Adipose tissue (tissue), 3 donors: Measurements from ENCODE around the gene NDRG3. TPM values are rescaled to one million over a fixed set of nuclear protein-coding genes. Genes with fewer than 3 reads are reported as not detected.
"Not testable (repeated sequence)": the region's sequence is repeated elsewhere in the genome, so short reads cannot be mapped to it uniquely, and the experiment has no call there.

Experiments used
- H3K27ac ChIP-seq: one replicate; pipeline ENCODE4 v1.5.1; 2013; ENCODE audit warnings: low read depth, low read length
- WGBS, 3 donors: extraction: QIAGEN DNeasy Blood & Tissue Kit; methylation state at CpG; one replicate each; pipeline ENCODE4 v1.1.7; 2013; 5-methylcytosine and 5-hydroxymethylcytosine counted together
- polyA plus RNA-seq, 3 donors: library from polyadenylated mRNA; stranded (reverse); fragments of 200-250 nt; gene quantifications; one replicate each; pipeline ENCODE4 v1.2.3, GENCODE V29; 2013
- donor health status: healthy with polysubstance abuse.
- donor health status: Bipolar disorder and iron deficiency.
- donor health status: healthy.

NDRG3 gene
- polyA plus RNA-seq, 3 donors, result 8.4 to 24.4 (median 9.0) TPM

DNA sequence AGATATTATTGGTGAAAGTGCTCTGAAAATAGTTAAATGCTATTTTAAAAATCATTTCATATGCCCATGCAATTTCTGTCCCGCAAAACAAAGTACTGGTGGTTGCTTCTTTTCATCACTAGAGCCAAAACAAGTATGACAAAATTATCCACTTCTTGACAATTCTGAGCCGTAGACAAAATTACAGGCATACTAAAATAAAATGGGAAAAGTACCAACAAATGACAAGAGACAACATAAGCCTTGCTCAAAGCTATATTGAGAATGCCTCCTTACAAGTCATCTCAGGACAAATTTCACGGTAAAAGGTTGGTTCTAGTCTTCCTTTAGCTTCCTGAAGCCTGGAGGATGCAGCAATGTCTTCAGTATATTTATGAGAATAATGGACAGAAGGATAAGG lies 28.9 kb downstream of the NDRG3 start:
- 85 to 93% (median 91%) methylated on average over 3 of the region's 3 CpGs for WGBS, 3 donors
- no peak overlapping the region for H3K27ac ChIP-seq

DNA sequence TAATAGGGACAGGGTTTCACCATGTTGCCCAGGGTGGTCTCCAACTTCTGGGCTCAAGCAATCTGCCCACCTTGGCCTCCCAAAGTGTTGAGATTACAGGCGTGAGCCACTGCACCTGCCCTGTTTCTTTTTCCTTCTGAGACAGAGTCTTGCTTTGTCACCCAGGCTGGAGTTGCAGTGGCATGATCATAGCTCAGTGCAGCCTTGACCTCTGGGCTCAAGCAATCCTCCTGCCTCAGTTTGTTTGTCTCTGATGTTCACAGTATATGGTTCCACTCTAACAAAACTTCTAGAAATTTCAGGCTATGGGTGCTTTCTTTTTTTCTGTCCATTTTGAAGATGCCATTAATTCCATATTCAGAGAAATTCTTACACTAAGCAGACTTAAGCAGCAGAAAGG lies 33.1 kb downstream of the NDRG3 start:
- WGBS, 3 donors, result 93 to 97% (median 95%) methylated on average over 1 of the region's 1 CpG
- no peak overlapping the region for H3K27ac ChIP-seq

DNA sequence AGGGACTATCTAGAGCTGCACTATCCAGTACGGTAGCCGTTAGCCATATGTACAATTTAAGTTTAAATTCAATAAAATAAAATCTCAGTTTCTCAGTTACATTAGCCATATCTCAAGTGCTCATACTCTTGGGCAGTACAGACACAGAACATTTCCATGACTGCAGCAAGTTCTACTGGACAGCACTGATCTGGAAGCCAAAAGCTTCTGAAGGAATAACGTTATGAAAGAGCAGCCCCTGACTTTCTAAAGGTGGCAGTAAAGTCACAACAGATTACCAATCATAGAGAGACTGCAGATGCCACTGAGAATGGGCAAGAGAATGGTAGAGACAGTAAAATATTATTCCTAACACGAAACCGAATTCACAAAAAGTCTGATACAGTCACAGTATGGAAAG lies 36.8 kb downstream of the NDRG3 start:
- no peak overlapping the region for H3K27ac ChIP-seq
- WGBS, 3 donors, result 84 to 88% (median 85%) methylated on average over 5 of the region's 5 CpGs

DNA sequence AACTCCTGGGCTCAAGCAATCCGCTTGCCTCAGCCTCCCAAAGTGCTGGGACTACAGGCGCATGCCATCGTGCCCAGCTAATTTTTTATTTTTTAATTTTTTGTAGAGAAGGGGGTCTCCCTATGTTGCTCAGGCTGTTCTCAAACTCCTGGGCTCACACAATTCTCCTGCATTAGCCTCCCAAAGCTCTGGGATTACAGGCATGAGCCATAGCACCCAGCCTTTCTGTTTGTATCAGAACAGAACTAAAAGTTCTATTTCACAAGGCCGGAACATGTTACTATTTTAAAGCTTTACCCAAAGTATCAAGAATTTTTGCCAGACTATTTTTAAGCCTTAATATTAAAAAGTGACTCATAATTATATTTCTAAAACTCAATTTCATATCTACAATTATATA lies 42.4 kb downstream of the NDRG3 start:
- WGBS, 3 donors, result 94 to 99% (median 95%) methylated on average over 4 of the region's 4 CpGs
- H3K27ac ChIP-seq, result no peak overlapping the region

DNA sequence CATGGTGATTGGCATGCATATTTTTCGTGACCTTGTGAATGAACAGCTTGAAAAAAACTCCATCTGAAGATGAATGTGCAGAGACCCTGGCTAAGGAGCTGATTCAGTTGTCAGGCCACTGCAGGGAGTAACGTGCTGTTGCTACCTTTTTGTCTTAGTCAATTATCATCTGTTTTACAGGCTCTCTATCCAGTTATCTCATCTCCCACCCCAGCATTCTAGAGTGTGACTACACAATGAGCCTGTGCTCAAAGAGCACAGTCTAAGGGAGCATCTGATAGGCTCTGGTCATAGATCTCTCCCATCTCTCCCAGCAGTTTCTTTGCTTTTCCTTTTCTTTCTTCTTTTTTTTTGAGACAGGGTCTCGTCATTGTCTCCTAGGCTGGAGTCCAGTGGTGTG lies 45.5 kb downstream of the NDRG3 start:
- H3K27ac ChIP-seq, result no peak overlapping the region
- 82 to 89% (median 84%) methylated on average over 3 of the region's 3 CpGs for WGBS, 3 donors

DNA sequence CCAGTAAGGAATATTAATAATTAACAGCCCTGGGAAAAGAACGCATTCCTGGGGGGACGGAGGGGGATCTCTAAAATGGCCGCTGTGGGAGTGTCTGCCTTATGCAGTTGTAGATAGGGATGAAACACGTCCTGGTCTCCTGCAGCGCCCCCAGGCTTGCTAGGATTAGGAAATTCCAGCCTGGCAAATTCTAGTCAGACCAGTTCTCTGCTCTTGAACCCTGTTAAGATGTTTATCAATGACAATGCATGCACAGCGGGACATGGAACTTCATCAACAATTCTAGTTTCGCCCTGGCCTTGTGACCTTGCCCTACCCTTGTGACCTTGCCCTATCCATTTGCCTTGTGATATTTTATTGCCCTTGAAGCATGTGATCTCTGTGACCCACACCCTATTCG lies 50.4 kb downstream of the NDRG3 start:
- 86 to 97% (median 95%) methylated on average over 8 of the region's 8 CpGs for WGBS, 3 donors
- not testable (repeated sequence) for H3K27ac ChIP-seq

DNA sequence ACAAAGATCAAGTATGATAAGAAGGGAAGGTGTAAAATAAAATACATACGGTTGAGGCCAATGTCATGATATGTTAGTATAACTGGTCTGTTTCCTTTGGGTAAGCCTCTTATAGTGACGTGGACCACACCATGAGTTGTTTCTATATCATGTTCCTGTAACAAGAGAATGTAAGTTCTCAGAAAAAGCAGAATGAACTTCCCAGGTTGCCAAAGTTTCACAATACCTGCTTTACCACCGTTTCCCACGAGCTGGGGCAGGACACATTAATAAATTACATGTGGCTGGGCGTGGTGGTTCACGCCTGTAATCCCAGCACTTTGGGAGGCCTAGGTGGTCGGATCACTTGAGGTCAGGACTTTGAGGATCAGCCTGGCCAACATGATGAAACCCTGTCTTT lies 57.3 kb downstream of the NDRG3 start:
- no peak overlapping the region for H3K27ac ChIP-seq
- WGBS, 3 donors, result 70 to 77% (median 74%) methylated on average over 7 of the region's 7 CpGs

DNA sequence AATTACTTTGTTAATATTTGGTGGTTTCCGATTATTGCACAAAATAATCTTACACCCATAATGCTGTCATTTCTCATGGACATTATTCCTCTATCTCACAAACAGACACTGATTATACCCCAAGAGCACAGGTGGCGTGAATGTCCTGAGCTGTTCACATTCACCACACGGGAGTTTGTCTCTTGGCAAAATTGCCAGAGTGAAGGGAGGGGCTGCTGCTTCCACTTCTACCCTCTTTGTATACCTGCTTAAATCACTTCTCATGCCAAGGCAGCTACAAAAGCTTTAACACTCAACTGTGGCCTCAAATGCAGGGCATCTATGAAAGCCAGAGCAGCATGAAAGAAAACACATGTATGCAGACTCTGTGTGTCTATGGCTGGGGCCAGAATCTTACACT lies 58.0 kb downstream of the NDRG3 start:
- 79 to 87% (median 86%) methylated on average over 3 of the region's 3 CpGs for WGBS, 3 donors
- no peak overlapping the region for H3K27ac ChIP-seq

DNA sequence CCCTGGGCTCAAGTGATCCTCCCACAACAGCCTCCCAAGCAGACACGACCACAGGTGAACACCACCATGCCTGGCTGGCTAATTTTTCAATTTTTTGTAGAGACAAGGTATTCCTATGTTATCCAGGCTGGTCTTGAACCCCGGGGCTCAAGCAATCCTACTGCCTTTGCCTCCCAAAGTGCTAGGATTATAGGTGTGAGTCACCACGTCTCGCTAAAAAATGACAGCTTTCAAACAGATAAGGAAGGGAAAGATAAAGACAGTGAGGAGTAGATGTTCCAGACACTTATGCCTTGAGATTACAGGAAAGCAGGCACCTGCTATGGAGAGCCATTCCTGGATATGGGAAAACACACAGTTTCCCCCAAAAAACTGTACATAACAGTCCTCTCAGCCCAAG lies 58.9 kb downstream of the NDRG3 start:
- H3K27ac ChIP-seq, result no peak overlapping the region
- WGBS, 3 donors, result 82 to 90% (median 85%) methylated on average over 4 of the region's 4 CpGs

DNA sequence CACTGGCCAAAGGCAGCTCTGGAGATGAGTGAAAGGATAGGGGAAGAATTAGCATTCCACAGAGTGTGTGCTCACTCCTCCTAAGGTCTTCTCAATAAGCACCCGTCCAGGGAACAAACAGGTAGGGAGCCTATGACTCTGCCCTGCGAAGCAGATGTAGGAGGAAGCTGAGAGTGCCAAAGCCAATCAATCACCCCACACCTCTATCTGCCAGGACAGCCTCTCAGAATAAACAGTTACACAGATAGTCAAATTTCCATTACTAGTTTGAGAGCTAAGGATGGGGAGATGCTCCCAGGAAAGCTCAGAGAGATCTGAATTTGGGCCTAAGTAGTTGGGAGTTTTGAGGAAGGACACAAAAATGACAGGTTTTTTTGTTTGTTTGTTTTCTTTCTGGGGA lies 59.4 kb downstream of the NDRG3 start:
- H3K27ac ChIP-seq, result no peak overlapping the region

DNA sequence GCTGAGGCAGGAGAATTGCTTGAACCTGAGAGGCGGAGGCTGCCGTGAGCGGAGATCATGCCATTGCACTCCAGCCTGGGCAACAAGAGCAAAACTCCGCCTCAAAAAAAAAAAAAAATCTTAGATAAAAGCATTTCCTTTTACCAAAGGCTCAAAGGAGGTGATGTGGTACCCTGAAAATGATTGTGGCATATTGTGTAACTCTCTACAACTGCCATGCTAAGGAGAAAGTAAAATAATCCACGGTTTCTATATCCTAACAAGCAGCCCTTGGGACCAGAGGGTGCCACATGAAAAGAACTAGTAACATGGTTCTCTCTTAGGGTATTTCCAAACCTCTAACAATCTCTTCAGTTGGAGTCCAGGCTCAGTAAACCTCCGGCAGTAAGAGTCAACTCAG lies 61.1 kb downstream of the NDRG3 start:
- 84 to 86% (median 86%) methylated on average over 6 of the region's 6 CpGs for WGBS, 3 donors
- no peak overlapping the region for H3K27ac ChIP-seq

More for the DNA sequence above, 59.4 kb downstream of the NDRG3 start:
- 79 to 93% (median 83%) methylated on average over 2 of the region's 2 CpGs for WGBS, 3 donors

DNA sequence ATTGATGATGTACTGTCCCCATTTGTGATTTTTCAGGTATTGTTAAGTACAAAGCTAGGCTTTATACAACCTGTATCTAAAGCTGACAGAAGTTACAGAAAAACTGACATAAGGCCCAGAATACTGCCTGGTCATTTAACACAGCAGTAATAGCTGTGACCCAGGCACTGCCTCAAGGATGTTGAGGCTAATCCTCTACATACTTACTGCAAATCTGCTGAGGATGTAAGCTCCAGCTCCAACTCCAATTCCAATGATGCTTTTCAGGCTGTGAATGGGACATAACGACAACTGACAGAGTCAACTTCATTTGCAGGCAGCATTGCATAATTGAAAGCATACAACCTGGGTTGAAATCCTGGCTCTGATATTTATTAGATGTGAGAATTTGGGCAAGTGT lies 63.6 kb downstream of the NDRG3 start:
- WGBS, 3 donors, result 85 to 93% (median 88%) methylated on average over 1 of the region's 1 CpG
- H3K27ac ChIP-seq, result no peak overlapping the region

DNA sequence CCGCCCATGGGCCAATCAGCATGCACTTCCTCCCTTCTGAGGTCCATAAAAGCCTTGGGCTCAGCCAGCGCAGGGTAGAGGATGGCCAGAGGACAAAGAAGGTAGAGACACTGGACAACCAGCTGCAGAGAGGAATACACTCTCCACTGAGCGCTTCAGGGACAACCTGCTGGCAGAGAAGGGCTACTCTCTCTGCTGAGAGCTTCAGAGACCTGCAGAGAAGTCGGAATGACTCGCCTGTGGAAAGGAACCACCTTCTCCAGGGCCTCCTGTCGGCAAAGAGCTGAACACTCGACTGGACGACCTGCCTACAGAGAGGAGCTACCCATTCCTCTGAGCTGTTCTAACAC lies 68.5 kb downstream of the NDRG3 start:
- no peak overlapping the region for H3K27ac ChIP-seq

DNA sequence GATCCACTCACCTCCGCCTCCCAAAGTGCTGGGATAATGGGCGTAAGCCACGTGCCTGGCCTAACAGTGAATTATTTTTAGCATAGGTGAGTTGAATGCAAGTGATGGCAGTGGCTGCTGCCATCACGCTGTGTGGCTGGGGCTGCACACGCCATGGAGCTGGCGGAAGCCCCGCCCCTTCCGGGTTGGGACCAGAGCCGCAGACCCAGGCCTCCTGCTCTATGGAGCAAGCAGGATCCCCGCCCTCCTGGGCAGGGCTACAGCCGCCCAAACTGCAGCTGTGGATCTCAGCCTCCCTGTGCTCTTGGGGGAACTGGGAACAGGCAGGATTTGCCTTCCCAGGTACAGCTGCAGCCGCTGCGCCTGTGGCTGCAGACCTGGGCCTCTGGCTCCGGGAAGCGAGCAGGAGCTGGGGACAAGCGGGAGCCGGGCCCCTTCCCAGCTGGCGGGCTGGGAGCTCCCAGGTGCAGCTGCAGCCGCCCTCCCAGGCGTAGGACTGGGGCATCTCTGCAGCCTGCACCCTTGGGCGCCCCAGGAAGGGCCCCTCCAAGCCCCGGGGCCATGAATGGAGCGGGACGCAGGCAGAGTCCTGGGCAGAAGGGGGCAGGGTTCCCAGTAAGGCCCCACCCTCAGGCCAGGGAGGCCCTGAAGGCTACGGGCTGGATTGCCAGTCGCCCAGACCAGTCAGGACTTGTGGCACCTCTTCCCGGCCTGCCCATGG lies 69.0 kb downstream of the NDRG3 start:
- 96 to 98% (median 97%) methylated on average over 19 to 27 of the region's 27 CpGs for WGBS, 3 donors
- H3K27ac ChIP-seq, result no peak overlapping the region

More for the DNA sequence above, 68.5 kb downstream of the NDRG3 start:
- WGBS, 3 donors, result 96 to 97% (median 97%) methylated on average over 8 of the region's 8 CpGs

DNA sequence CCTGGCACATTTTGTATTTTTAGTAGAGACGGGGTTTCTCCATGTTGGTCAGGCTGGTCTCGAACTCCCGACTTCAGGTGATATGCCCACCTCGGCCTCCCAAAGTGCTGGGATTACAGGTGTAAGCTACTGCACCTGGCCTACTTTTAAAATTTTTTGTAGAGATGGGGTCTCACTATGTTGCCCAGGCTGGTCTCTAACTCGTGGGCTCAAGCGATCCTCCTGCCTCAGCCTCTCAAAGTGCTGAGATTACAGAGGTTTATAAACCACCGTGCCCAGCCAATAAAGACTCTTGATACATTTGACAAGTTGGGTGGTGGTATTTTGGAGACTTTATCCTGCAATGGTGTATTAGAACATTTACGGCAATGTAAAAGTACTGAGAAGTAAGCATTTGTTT lies 70.3 kb downstream of the NDRG3 start:
- H3K27ac ChIP-seq, result not testable (repeated sequence)
- WGBS, 3 donors, result 92 to 99% (median 95%) methylated on average over 8 of the region's 8 CpGs

DNA sequence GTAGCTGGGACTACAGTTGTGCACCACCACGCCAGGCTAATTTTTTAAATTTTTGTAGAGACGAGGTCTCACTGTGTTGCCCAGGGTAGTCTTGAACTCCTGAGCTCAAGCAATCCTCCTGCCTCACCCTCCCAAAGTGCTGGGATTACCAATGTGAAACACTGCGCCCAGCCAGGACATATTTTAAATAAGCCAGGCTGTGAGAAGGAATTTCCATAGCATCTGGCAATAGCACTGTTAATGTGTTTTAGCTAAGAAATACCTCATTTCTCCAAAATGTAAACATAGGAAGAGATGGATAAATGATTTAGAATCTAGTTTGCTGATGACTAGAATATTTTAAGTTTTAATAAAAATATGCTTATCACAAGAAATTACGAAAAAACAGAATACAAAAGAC lies 72.9 kb downstream of the NDRG3 start:
- H3K27ac ChIP-seq, result no peak overlapping the region
- 91 to 92% (median 91%) methylated on average over 4 of the region's 4 CpGs for WGBS, 3 donors

DNA sequence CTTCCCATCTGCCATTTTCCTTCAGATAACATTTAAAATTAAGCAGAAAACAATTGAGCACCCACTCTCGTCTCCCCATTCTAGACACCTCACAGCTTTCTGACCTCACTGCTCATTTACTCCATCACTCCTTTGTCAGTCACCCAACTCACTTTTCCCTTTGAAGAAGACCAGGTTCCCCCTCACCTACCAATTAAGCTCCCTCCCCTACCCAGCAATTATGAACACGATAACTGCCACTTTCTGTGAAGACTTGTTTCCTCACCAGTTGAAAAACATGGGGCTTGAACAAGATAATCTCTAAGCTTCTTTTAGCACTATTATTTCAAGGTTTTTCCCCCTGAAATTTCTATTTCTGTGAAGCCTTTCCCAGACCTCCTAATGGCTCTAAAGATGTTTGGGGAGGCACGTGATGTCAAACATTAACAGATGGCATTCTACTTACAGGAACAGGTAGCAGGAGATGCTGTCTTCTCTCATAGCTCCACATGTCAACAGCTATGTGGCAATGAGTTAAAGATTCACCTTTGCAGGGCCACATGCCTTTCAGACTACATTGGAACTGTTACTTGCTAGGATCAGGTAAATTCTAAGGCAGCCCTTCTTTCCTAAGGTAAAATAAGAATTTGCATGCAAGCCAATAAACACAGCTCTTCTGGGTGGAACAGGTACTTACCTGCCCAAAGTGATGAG lies 75.1 kb downstream of the NDRG3 start:
- H3K27ac ChIP-seq, result no peak overlapping the region
- WGBS, 3 donors, result 89 to 95% (median 90%) methylated on average over 3 of the region's 3 CpGs

DNA sequence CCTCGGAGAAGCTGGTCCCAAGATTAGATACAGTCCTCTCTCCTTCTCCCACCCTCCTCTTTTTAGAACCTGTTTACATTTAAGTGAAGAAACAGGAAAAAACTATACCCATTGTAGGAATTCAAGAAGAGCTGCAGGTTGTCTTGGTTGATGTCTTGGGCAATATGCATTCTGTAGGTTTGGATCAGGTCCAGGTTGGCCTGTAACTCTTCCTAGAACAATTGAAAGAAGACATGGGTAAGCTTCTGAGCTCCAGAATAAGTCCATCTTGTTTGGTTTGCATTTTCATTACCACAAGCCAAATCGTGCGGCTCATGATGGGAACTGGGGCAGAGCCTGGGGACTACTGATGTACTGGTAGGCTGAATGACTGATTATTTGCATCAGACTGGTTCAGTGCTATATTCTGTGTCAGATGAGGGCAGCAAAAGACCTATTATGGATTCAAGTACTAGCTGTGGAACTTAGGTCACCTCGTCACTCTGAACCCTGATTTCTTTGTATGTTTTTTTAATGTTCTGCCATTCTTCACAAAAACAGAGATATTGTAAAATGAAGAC lies 79.6 kb downstream of the NDRG3 start:
- no peak overlapping the region for H3K27ac ChIP-seq
- WGBS, 3 donors, result 70 to 82% (median 71%) methylated on average over 4 of the region's 4 CpGs

DNA sequence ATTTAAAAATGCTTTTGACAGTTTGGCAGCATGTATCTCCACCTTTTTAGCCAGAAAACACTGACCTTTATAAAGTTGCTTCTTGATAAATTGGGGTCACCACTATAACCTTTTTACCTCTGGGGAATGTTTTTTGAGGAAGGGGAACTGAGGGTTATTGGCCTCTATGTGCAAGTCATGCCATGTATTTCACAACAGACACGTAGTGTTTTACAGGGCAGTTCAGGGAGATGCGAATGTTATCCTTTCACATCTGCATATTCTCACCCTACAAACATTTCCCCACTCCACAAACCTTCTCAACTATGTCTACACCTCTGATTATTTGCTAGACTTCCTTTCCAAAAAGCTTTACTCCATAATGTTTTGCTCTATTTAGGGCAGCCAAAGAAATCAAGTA lies 82.9 kb downstream of the NDRG3 start:
- H3K27ac ChIP-seq, result no peak overlapping the region
- WGBS, 3 donors, result 49 to 82% (median 56%) methylated on average over 2 of the region's 2 CpGs

DNA sequence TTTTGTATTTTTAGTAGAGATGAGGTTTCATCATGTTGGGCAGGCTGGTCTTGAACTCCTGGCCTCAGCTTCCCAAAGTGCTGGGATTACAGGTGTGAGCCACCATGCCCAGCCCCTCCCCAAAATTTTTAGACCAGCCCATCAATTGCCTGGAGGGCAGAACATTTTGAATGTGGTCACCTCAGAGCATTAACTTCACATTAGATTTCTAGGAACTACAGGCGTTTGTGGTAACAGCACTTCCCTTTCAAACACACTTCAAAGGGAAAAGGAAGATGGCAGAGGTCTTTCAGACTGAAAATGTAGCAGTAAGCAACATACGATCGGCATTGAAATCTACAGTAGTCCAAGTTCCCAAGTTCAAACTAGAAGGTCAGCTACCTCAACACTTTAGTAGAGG lies 87.6 kb downstream of the NDRG3 start:
- WGBS, 3 donors, result 48 to 95% (median 69%) methylated on average over 3 of the region's 3 CpGs

More for the DNA sequence above, 87.6 kb downstream of the NDRG3 start:
- H3K27ac ChIP-seq, result no peak overlapping the region
